ENCODE measurements around the gene PTPRQ.

GRCh38 chr12:80707126-80707829, 263.2 kb downstream of the PTPRQ start, which contains the start of gene MYF6:
- TF ChIP-seq CTCF (IDR thresholded peaks at IDR 0.05) (no peak), POLR2A (IDR thresholded peaks at IDR 0.05) (no peak)
